Measurements from ENCODE around the gene YY1. TPM values are rescaled to one million over a fixed set of nuclear protein-coding genes. Genes with fewer than 3 reads are reported as not detected.

The YY1 gene
- total and polyA plus RNA-seq, 2 of the 4 experiments (the other 2 are of a cell fraction), result 21.7 to 29.9 TPM

DNA sequence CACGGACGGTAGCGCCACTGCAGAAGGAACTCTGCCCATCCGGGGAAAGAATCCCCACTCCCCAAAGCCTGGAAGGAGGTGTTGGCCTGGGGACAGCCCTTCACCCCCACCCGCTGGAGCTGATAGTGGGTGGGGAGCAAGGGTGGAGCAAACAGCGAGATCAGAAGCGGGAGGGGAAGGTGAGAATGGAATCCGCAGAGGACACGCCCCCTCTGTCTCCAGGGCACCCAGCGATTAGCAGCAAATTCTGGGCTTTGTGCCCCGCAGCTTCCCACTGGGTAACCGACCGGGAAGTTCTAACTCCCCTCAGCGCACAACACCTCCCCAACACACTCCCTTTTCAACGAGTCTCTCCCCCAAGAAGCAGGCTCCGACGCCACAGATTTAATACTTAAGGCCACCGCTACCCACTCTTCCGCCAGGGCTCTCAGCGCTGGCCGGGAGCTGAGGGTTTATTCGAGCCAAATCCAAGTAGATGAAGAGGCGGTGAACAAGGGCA, 65.9 kb downstream of the YY1 start:
- CTCF ChIA-PET, result interaction anchor here (1.0 to 1.6 kb wide), 2 partner anchors 73 to 80 kb away, joined by 4 to 5 read pairs; no protein-coding TSS in a partner anchor
- no peak overlapping the region for H2BK120ac ChIP-seq (ENCODE audit: low read depth, low read length)
- H3K79me1 ChIP-seq (ENCODE audit: low read depth in 1 of 2, low read length in 2 of 2), result peaks cover 12 to 68% of the 10 kb centered on the region in 2 experiments
- POLR2A ChIA-PET (ENCODE audit: unreplicated experiment), result no interaction called here
- peaks cover 38% of the 10 kb centered on the region for H4K20me1 ChIP-seq (ENCODE audit: insufficient read depth, low read length)
- no peak overlapping the region for H2BK5ac ChIP-seq (ENCODE audit: low read depth, low read length, poor library complexity, severe bottlenecking)
- peak overlapping the region; percentile 87 for H3K4me3 ChIP-seq (ENCODE audit: insufficient read depth, low read depth, low read length)
- DNase-seq (peak; percentile 22), ATAC-seq (ENCODE audit: low read depth) (peak; percentile 1; the same call in 1 of the 2 replicates)
- H3K27ac ChIP-seq (ENCODE audit: insufficient read depth, low read length), result peak overlapping the region; percentile 19
- H3K9ac ChIP-seq (ENCODE audit: low read depth, low read length), result peak overlapping the region; percentile 78
- H3K36me3 ChIP-seq (ENCODE audit: control insufficient read depth, insufficient read depth, low read length), result peaks cover 7% of the 10 kb centered on the region; the same call in 1 of the 2 replicates
- H3K4me1 ChIP-seq (ENCODE audit: control insufficient read depth, insufficient read depth, low read length), result peaks cover 15% of the 10 kb centered on the region; the same call in 1 of the 2 replicates
- dilution Hi-C loops (cut with HindIII; ENCODE audit: low sequenced_read_pairs, unreplicated experiment), result no loop called here
- 0 out of 2 replicates have a peak overlapping the region, but pooled peaks have one; percentile 15 for H3K23ac ChIP-seq (ENCODE audit: low read depth, low read length)
- no peak overlapping the region for H3K56ac ChIP-seq (ENCODE audit: extremely low read depth, insufficient read depth, low read length)
- H4K8ac ChIP-seq (ENCODE audit: low read depth in 2 of 2, low read length in 2 of 2), result no peak overlapping the region
- no peaks in the 10 kb centered on the region for H3K9me3 ChIP-seq (ENCODE audit: control insufficient read depth, insufficient read depth, low read length)
- no peak overlapping the region for H3K14ac ChIP-seq (replicated peaks; ENCODE audit: low read depth, low read length)
- H3K9me1 ChIP-seq (ENCODE audit: insufficient read depth, low read length), result peaks cover 4% of the 10 kb centered on the region
- intact Hi-C loops (cut with micrococcal nuclease), result loop anchor here (5.0 kb wide), 2 partner anchors 37 to 57 kb away; no protein-coding TSS in a partner anchor
- no peak overlapping the region for H3K18ac ChIP-seq (ENCODE audit: low read depth, low read length)
- no peak overlapping the region for H2BK20ac ChIP-seq (ENCODE audit: low read depth, low read length)
- no peaks in the 10 kb centered on the region for H3K27me3 ChIP-seq (ENCODE audit: control insufficient read depth, insufficient read depth, low read length)
- peak overlapping the region; percentile 81 for H3K4me2 ChIP-seq (ENCODE audit: low read depth, low read length)
- H4K91ac ChIP-seq (ENCODE audit: insufficient read depth, low read depth, low read length), result no peak overlapping the region
- no peak overlapping the region for H2BK15ac ChIP-seq (ENCODE audit: low read depth, low read length)
- TF ChIP-seq NFE2L2 (IDR thresholded peaks at IDR 0.05; ENCODE audit: low read depth, low read length), result no peak
- TF ChIP-seq, protein P1, sequence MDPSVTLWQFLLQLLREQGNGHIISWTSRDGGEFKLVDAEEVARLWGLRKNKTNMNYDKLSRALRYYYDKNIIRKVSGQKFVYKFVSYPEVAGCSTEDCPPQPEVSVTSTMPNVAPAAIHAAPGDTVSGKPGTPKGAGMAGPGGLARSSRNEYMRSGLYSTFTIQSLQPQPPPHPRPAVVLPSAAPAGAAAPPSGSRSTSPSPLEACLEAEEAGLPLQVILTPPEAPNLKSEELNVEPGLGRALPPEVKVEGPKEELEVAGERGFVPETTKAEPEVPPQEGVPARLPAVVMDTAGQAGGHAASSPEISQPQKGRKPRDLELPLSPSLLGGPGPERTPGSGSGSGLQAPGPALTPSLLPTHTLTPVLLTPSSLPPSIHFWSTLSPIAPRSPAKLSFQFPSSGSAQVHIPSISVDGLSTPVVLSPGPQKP (IDR thresholded peaks at IDR 0.05; ENCODE audit: borderline replicate concordance, low read depth, low read length), result no peak
- no peak for TF ChIP-seq RAD21 (IDR thresholded peaks at IDR 0.05; ENCODE audit: low read length)
- TF ChIP-seq MAZ (IDR thresholded peaks at IDR 0.05; ENCODE audit: borderline replicate concordance, low read depth, low read length), result no peak
- TF ChIP-seq CEBPB (IDR thresholded peaks at IDR 0.05; ENCODE audit: low read depth, low read length), result no peak
- no peak for TF ChIP-seq MAFK (IDR thresholded peaks at IDR 0.05; ENCODE audit: low read depth, low read length)
- TF ChIP-seq RFX5 (IDR thresholded peaks at IDR 0.05; ENCODE audit: low read depth, low read length), result no peak
- TF ChIP-seq BHLHE40 (IDR thresholded peaks at IDR 0.05; ENCODE audit: low read depth, low read length), result no peak
- no peak for TF ChIP-seq POLR2A (IDR thresholded peaks at IDR 0.05; ENCODE audit: low read depth, low read length)
- TF ChIP-seq RCOR1 (IDR thresholded peaks at IDR 0.05; ENCODE audit: insufficient replicate concordance, low read length), result no peak
- H4K5ac ChIP-seq (ENCODE audit: low read depth, low read length), result no peak overlapping the region
- peak overlapping the region; percentile 92 for H2AK9ac ChIP-seq (replicated peaks; ENCODE audit: low read depth, low read length, poor library complexity)
- BruUV-seq (replicated peaks), result no TSS peak
- peak overlapping the region; percentile 96 for H2AFZ ChIP-seq (replicated peaks; ENCODE audit: low read length, poor library complexity)
- H2AK5ac ChIP-seq (ENCODE audit: low read depth, low read length), result no peak overlapping the region
- in situ Hi-C loops (cut with MboI; ENCODE audit: low sequenced_read_pairs), result no loop called here
- 0% methylated on average over 2 of the region's 23 CpGs; no CpG with 5 or more reads in 1 of the 2 experiments for WGBS, 2 experiments (ENCODE audit: extremely low coverage in 2 of 2, insufficient read length in 1 of 2)
- no peak overlapping the region; the same call in 1 of the 2 replicates for H3K4ac ChIP-seq (ENCODE audit: low read depth, low read length)
